Kidney epithelial cell (primary cell): ENCODE measurements around the gene JOSD2. TPM values are rescaled to one million over a fixed set of nuclear protein-coding genes. Genes with fewer than 3 reads are reported as not detected.

Experiments used
- DNase-seq: peaks from one replicate; pipeline ENCODE4 v3.0.0-alpha.2; 2010; ENCODE audit warnings: low read depth
- H3K27me3 ChIP-seq: 2 replicates; pipeline ENCODE4 v1.6.0; 2011; ENCODE audit warnings: low read length; ENCODE audit not compliant: control insufficient read depth, insufficient read depth
- H3K36me3 ChIP-seq: 2 replicates; pipeline ENCODE4 v1.5.1; 2011; ENCODE audit warnings: low read length; ENCODE audit not compliant: control insufficient read depth, insufficient read depth
- H3K4me3 ChIP-seq: 2 replicates; pipeline ENCODE4 v1.5.1; 2011; ENCODE audit warnings: low read depth, mild to moderate bottlenecking, control low read depth, low read length
- CTCF ChIP-seq: IDR thresholded peaks from 2 replicates; pipeline ENCODE4 v1.5.1; 2011; ENCODE audit warnings: mild to moderate bottlenecking, moderate library complexity, low read length, control low read depth, inconsistent platforms; ENCODE audit not compliant: insufficient read depth, poor library complexity, severe bottlenecking
- total RNA-seq: library from RNA; depleted of rRNA; stranded (reverse); fragments of >200 nt; gene quantifications from 2 replicates; pipeline ENCODE4 v1.2.3, GENCODE V29; 2015

Gene JOSD2
- total RNA-seq: 26.7 and 26.8 TPM in 2 replicates

GRCh38 chr19:50511069-50511822, at the start of gene JOSD2:
Gene JOSD2 (minus strand): TSS chr19:50511191. CDS start chr19:50510431, 760 bp downstream.
- no peak for TF ChIP-seq CTCF
- H3K4me3 ChIP-seq: peak within 1 kb of the TSS; percentile 69
- peaks cover 9% of the 10 kb centered on the region for H3K27me3 ChIP-seq
- DNase-seq: peak; percentile 97
- H3K36me3 ChIP-seq: no peaks in the 10 kb centered on the region

- H3K36me3 ChIP-seq: no peaks in the 10 kb centered on the region
- H3K4me3 ChIP-seq: no peak overlapping the region
- no peak for DNase-seq
- TF ChIP-seq CTCF: no peak
- H3K27me3 ChIP-seq: peaks cover 27% of the 10 kb centered on the region
These were observed 48.6 kb upstream of the JOSD2 start for GRCh38 chr19:50559636-50560035.

- Histone ChIP-seq H3K36me3 (no peaks in the 10 kb centered on the region), H3K27me3 (peaks cover 22% of the 10 kb centered on the region), H3K4me3 (no peak overlapping the region)
- TF ChIP-seq CTCF: no peak
- DNase-seq: no peak
These were observed 47.5 kb upstream of the JOSD2 start for GRCh38 chr19:50558449-50558848.

- no peaks in the 10 kb centered on the region for H3K36me3 ChIP-seq
- TF ChIP-seq CTCF: no peak
- H3K27me3 ChIP-seq: peaks cover 24% of the 10 kb centered on the region
These were observed 47.0 kb upstream of the JOSD2 start for GRCh38 chr19:50558039-50558438.

GRCh38 chr19:50557009-50557613, 46.1 kb upstream of the JOSD2 start:
- no peaks in the 10 kb centered on the region for H3K36me3 ChIP-seq
- peaks cover 27% of the 10 kb centered on the region for H3K27me3 ChIP-seq
- DNase-seq: no peak
- H3K4me3 ChIP-seq: no peak overlapping the region
- TF ChIP-seq CTCF: no peak

More at GRCh38 chr19:50558039-50558438, 47.0 kb upstream of the JOSD2 start:
- no peak for DNase-seq
- no peak overlapping the region for H3K4me3 ChIP-seq
